K562 (cell line): ENCODE measurements around the gene CDC14A. TPM values are rescaled to one million over a fixed set of nuclear protein-coding genes. Genes with fewer than 3 reads are reported as not detected.

ENCODE experiments used
- ATAC-seq: fragments of 200-7000 bp; cut with Tn5 transposase; 3 replicates; pipeline ENCODE4 v1.9.1; 2020; ENCODE audit warnings: moderate library complexity
- BruUV-seq: library from RNA; stranded (reverse); fragments of 400-500 nt; replicated peaks from 2 replicates; lab custom pipeline; 2021; lab: Mats Ljungman, UMichigan
- CTCF ChIA-PET: fragments of 300-600 bp; formaldehyde crosslinking; extraction: SDS; loops from one replicate; lab custom pipeline; 2021; ENCODE audit warnings: low intra/inter-chr PET ratio; lab: Yijun Ruan, JAX
- POLR2A ChIA-PET: fragments of 300-600, 350-650 bp; sonication (Branson Sonifier 250); formaldehyde crosslinking; extraction: SDS; loops from one replicate; lab custom pipeline; 2021; ENCODE audit warnings: antibody characterized with exemption, inconsistent platforms; lab: Yijun Ruan, JAX
- DNase-seq, 4 experiments: peaks; one replicate each; pipeline versions ENCODE4 v3.0.0 to v3.0.0-alpha.2; 2011 to 2018; ENCODE audit warnings: low spot score in 3 of 4, mixed read lengths in 3 of 4; ENCODE audit errors: extremely low read depth in 1 of 4
- FAIRE-seq: peaks from 2 replicates; lab custom pipeline; 2011; peaks lifted over from hg19 to GRCh38; lab: Jason Lieb, UNC
- H2AFZ ChIP-seq: 2 replicates; pipeline ENCODE4 v1.6.0; 2011; ENCODE audit warnings: low read depth, low read length, control low read depth, inconsistent platforms
- H3K27ac ChIP-seq: fragments of 200-600 bp; 3 replicates; pipeline ENCODE4 v1.8.0; 2011; ENCODE audit warnings: low read depth, mild to moderate bottlenecking, control low read depth, inconsistent platforms, low read length, moderate library complexity, mixed read lengths; ENCODE audit errors: extremely low read depth
- H3K27me3 ChIP-seq, 2 experiments: fragments of 300-600 bp in 1 of 2; 2 replicates in 1 of 2; 3 replicates in 1 of 2; pipeline versions ENCODE4 v1.6.0 to v1.8.0; 2011; ENCODE audit warnings: inconsistent platforms in 2 of 2, low read length in 2 of 2, mild to moderate bottlenecking in 1 of 2, mixed read lengths in 1 of 2, moderate library complexity in 1 of 2; ENCODE audit not compliant: control insufficient read depth in 2 of 2, insufficient read depth in 2 of 2
- H3K36me3 ChIP-seq: fragments of 300-600 bp; 3 replicates; pipeline ENCODE4 v1.8.0; 2011; ENCODE audit warnings: mild to moderate bottlenecking, low read length, inconsistent platforms; ENCODE audit not compliant: control insufficient read depth, insufficient read depth
- H3K4me1 ChIP-seq, 2 experiments: fragments of 200-600 bp in 1 of 2; replicated peaks in 1 of 2; 2 replicates in 1 of 2; 3 replicates in 1 of 2; pipeline versions ENCODE4 v1.5.1 to v1.8.0; 2011; ENCODE audit warnings: inconsistent platforms in 2 of 2, low read length in 2 of 2, mild to moderate bottlenecking in 1 of 2, mixed read lengths in 1 of 2, moderate library complexity in 1 of 2; ENCODE audit not compliant: control insufficient read depth in 2 of 2, insufficient read depth in 2 of 2
- H3K4me2 ChIP-seq: 2 replicates; pipeline ENCODE4 v1.6.1; 2011; ENCODE audit warnings: low read length, control low read depth, inconsistent platforms, mixed read lengths; ENCODE audit not compliant: insufficient read depth
- H3K4me3 ChIP-seq: fragments of 200-600 bp; sonication (generic), shearing (Covaris generic); 2 replicates; pipeline ENCODE4 v1.5.1; 2016; ENCODE audit warnings: control low read depth, inconsistent platforms
- H3K79me2 ChIP-seq: fragments of 200-600 bp; 3 replicates; pipeline ENCODE4 v1.8.0; 2011; ENCODE audit warnings: low read length, inconsistent platforms; ENCODE audit not compliant: control insufficient read depth, insufficient read depth
- H3K9ac ChIP-seq, 2 experiments: 2 replicates each; pipeline versions ENCODE4 v1.6.0 to v1.6.1; 2011; ENCODE audit warnings: low read depth in 2 of 2, low read length in 2 of 2, control low read depth in 1 of 2, inconsistent platforms in 1 of 2, mild to moderate bottlenecking in 1 of 2, mixed read lengths in 1 of 2; ENCODE audit not compliant: insufficient read depth in 1 of 2
- H3K9me1 ChIP-seq: one replicate; pipeline ENCODE4 v1.6.0; 2011; ENCODE audit warnings: inconsistent platforms, mild to moderate bottlenecking, low read length, moderate library complexity; ENCODE audit not compliant: control insufficient read depth, insufficient read depth
- H3K9me3 ChIP-seq: replicated peaks from 2 replicates; pipeline ENCODE4 v1.5.1; 2011; ENCODE audit warnings: low read depth, low read length, inconsistent platforms; ENCODE audit not compliant: control insufficient read depth, insufficient read depth
- H4K20me1 ChIP-seq: replicated peaks from 2 replicates; pipeline ENCODE4 v1.6.1; 2011; ENCODE audit warnings: low read length, inconsistent platforms, mixed read lengths; ENCODE audit not compliant: control insufficient read depth, insufficient read depth
- EP400 ChIP-seq: fragments of 450-650 bp; IDR thresholded peaks from 2 replicates; pipeline ENCODE4 v1.6.1; 2017; ENCODE audit warnings: antibody characterized with exemption, mild to moderate bottlenecking, moderate library complexity
- GTF2E2 ChIP-seq: fragments of 200-800 bp; sonication (Bioruptor generic); IDR thresholded peaks from 2 replicates; pipeline ENCODE4 v1.6.1; 2016; ENCODE audit warnings: missing genetic modification characterization, missing compliant biosample characterization
- KDM4B ChIP-seq, 2 experiments: fragments of 450-650 bp in 1 of 2; sonication (generic) in 1 of 2; IDR thresholded peaks; 2 replicates each; pipeline ENCODE4 v1.6.1; 2016 to 2017; ENCODE audit warnings: borderline replicate concordance in 2 of 2, antibody characterized with exemption in 1 of 2, low read depth in 1 of 2, mild to moderate bottlenecking in 1 of 2
- MIER1 ChIP-seq: fragments of 450-650 bp; IDR thresholded peaks from 2 replicates; pipeline ENCODE4 v1.6.1; 2016; ENCODE audit warnings: antibody characterized with exemption, mild to moderate bottlenecking, low read depth
- PHF8 ChIP-seq: fragments of 200-600 bp; sonication (generic); IDR thresholded peaks from 2 replicates; pipeline ENCODE4 v1.6.1; 2012; ENCODE audit warnings: mixed run types, mild to moderate bottlenecking, inconsistent platforms, low read length, moderate library complexity, borderline replicate concordance
- XRCC4 ChIP-seq: IDR thresholded peaks from one replicate; pipeline ENCODE4 v1.6.1; 2011; ENCODE audit not compliant: insufficient read depth, insufficient read length; ENCODE audit errors: extremely low read depth
- ZEB2 ChIP-seq: fragments of 450-650 bp; IDR thresholded peaks from 2 replicates; pipeline ENCODE4 v1.6.1; 2016
- ZNF232 ChIP-seq: sonication (generic); formaldehyde crosslinking; IDR thresholded peaks from 2 replicates; pipeline ENCODE4 v1.8.0; 2022; ENCODE audit warnings: mild to moderate bottlenecking, missing genetic modification reagents
- ZNF282 ChIP-seq: sonication (generic); formaldehyde crosslinking; IDR thresholded peaks from 2 replicates; pipeline ENCODE4 v1.8.1; 2023; ENCODE audit warnings: missing genetic modification reagents
- ZNF431 ChIP-seq: sonication (generic); formaldehyde crosslinking; IDR thresholded peaks from 2 replicates; pipeline ENCODE4 v1.8.0; 2022; ENCODE audit warnings: mild to moderate bottlenecking, missing genetic modification reagents
- ZNF655 ChIP-seq: fragments of 250-450 bp; sonication (Bioruptor Pico); IDR thresholded peaks from 2 replicates; pipeline ENCODE4 v1.5.0; 2021
- ZNF79 ChIP-seq: fragments of 250-450 bp; sonication (Bioruptor Pico); IDR thresholded peaks from 2 replicates; pipeline ENCODE4 v1.4.0; 2020; ENCODE audit warnings: low read depth, mild to moderate bottlenecking, moderate library complexity
- WGBS: fragments of 100-300 bp; shearing (Covaris generic); methylation state at CpG from one replicate; pipeline ENCODE4 v1.1.6; 2016; ENCODE audit warnings: low coverage, mixed read lengths; ENCODE audit not compliant: insufficient coverage; ENCODE audit errors: missing lambda C conversion rate; 5-methylcytosine and 5-hydroxymethylcytosine counted together
- in situ Hi-C: fragments of 300-500 bp; cut with MboI; formaldehyde crosslinking; loops from 4 replicates; pipeline ENCODE4 v1.15.0; 2018; ENCODE audit warnings: inconsistent platforms, mixed read lengths
- intact Hi-C: fragments of 100-400 bp; cut with micrococcal nuclease; formaldehyde crosslinking; loops from 2 replicates; pipeline ENCODE4 v1.14.2; 2022
- polyA plus RNA-seq, 8 experiments: library from polyadenylated mRNA; depleted of rRNA in 4 of 8; stranded (reverse) in 5 of 8; unstranded in 3 of 8; fragments of >200 nt; fragmentation: Nextera tagmentation in 2 of 8; fragmentation: Illumina TruSeq in 1 of 8; extraction: Ambion mirVana in 2 of 8; extraction: Trizol in 1 of 8; gene quantifications; 2 replicates each; pipeline versions ENCODE4 v1.2.1 to v1.2.3, GENCODE V29; 2011 to 2014; ENCODE audit warnings: inconsistent platforms in 1 of 8, missing spikeins in 1 of 8
- total RNA-seq, 7 experiments: library from RNA; depleted of rRNA in 6 of 7; stranded (reverse); fragments of >200 nt in 6 of 7; fragmentation: Illumina TruSeq in 2 of 7; extraction: Trizol in 2 of 7; gene quantifications; 2 replicates each; pipeline versions ENCODE4 v1.2.1 to v1.2.3, GENCODE V29; 2011 to 2021; ENCODE audit warnings: low replicate concordance in 1 of 7
- TF ChIP-seq, protein P1 (sequence below): fragments of 450-650 bp; IDR thresholded peaks from 2 replicates; pipeline ENCODE4 v1.6.1; 2016; ENCODE audit warnings: low read depth
- TF ChIP-seq, protein P2 (sequence below): fragments of 250-450 bp; sonication (Bioruptor Pico); IDR thresholded peaks from 2 replicates; pipeline ENCODE4 v1.5.0; 2021

CDC14A gene
- total and polyA plus RNA-seq, 9 of the 15 experiments (the other 6 are each of a cell fraction or from before 2014, with no cell fraction given): 17.0 to 74.3 (median 33.4) TPM

DNA sequence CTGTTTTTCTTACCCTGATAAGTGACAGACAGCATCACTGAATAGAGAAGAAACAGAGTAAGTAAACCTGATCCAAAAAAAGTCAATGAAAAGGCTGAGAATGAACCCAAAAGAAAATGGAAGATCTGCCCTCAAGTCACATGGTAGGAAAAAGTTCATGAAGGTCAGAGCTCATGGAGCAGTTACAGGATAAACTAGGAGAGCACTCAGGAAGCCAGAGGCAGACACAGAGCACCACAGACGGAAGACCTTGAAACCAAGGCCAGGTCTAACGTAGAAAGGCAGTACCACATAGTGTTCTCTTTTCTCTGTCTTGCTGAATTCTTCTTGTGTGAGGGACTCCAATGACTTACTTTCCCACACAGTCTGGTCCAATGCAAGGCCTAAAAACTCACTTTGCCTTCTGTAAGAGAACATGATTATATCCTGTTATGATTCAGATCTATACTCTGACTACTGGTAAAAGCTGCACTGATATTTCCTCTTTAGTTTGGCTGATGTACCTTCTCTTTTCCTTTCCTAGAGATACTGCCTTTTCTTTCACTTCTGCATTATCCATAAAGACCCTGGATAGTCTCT lies 45.5 kb upstream of the CDC14A start:
- no peaks in the 10 kb centered on the region for H3K79me2 ChIP-seq
- H3K9ac ChIP-seq: no peak overlapping the region
- no TSS peak for BruUV-seq
- no peak overlapping the region for H3K27ac ChIP-seq
- ATAC-seq (no peak), FAIRE-seq (no peak), DNase-seq (no peak)
- intact Hi-C loops (no loop called here), in situ Hi-C loops (no loop called here)
- H3K4me2 ChIP-seq: no peak overlapping the region
- H3K4me3 ChIP-seq: no peak overlapping the region
- H2AFZ ChIP-seq: no peak overlapping the region
- 59% methylated on average over 2 of the region's 2 CpGs for WGBS
- no peaks in the 10 kb centered on the region for H3K36me3 ChIP-seq
- H3K9me3 ChIP-seq: peaks cover 3% of the 10 kb centered on the region; the same call in 1 of the 2 replicates
- POLR2A ChIA-PET: no interaction called here
- H4K20me1 ChIP-seq: no peaks in the 10 kb centered on the region
- CTCF ChIA-PET: no interaction called here
- no peaks in the 10 kb centered on the region for H3K27me3 ChIP-seq
- H3K9me1 ChIP-seq: no peaks in the 10 kb centered on the region
- H3K4me1 ChIP-seq: no peaks in the 10 kb centered on the region
- TF ChIP-seq EP400 (no peak), ZNF282 (CRISPR knock-in tag) (no peak), KDM4B (IDR thresholded peaks at IDR 0.05; ENCODE audit: borderline replicate concordance in 2 of 2, low read depth in 1 of 2) (no peak), ZNF79 (no peak), GTF2E2 (no peak), MIER1 (no peak), PHF8 (no peak), ZNF655 (CRISPR knock-in tag) (no peak), ZNF431 (CRISPR knock-in tag) (no peak), ZEB2 (no peak), XRCC4 (no peak), ZNF232 (no peak)
- TF ChIP-seq, protein P1, sequence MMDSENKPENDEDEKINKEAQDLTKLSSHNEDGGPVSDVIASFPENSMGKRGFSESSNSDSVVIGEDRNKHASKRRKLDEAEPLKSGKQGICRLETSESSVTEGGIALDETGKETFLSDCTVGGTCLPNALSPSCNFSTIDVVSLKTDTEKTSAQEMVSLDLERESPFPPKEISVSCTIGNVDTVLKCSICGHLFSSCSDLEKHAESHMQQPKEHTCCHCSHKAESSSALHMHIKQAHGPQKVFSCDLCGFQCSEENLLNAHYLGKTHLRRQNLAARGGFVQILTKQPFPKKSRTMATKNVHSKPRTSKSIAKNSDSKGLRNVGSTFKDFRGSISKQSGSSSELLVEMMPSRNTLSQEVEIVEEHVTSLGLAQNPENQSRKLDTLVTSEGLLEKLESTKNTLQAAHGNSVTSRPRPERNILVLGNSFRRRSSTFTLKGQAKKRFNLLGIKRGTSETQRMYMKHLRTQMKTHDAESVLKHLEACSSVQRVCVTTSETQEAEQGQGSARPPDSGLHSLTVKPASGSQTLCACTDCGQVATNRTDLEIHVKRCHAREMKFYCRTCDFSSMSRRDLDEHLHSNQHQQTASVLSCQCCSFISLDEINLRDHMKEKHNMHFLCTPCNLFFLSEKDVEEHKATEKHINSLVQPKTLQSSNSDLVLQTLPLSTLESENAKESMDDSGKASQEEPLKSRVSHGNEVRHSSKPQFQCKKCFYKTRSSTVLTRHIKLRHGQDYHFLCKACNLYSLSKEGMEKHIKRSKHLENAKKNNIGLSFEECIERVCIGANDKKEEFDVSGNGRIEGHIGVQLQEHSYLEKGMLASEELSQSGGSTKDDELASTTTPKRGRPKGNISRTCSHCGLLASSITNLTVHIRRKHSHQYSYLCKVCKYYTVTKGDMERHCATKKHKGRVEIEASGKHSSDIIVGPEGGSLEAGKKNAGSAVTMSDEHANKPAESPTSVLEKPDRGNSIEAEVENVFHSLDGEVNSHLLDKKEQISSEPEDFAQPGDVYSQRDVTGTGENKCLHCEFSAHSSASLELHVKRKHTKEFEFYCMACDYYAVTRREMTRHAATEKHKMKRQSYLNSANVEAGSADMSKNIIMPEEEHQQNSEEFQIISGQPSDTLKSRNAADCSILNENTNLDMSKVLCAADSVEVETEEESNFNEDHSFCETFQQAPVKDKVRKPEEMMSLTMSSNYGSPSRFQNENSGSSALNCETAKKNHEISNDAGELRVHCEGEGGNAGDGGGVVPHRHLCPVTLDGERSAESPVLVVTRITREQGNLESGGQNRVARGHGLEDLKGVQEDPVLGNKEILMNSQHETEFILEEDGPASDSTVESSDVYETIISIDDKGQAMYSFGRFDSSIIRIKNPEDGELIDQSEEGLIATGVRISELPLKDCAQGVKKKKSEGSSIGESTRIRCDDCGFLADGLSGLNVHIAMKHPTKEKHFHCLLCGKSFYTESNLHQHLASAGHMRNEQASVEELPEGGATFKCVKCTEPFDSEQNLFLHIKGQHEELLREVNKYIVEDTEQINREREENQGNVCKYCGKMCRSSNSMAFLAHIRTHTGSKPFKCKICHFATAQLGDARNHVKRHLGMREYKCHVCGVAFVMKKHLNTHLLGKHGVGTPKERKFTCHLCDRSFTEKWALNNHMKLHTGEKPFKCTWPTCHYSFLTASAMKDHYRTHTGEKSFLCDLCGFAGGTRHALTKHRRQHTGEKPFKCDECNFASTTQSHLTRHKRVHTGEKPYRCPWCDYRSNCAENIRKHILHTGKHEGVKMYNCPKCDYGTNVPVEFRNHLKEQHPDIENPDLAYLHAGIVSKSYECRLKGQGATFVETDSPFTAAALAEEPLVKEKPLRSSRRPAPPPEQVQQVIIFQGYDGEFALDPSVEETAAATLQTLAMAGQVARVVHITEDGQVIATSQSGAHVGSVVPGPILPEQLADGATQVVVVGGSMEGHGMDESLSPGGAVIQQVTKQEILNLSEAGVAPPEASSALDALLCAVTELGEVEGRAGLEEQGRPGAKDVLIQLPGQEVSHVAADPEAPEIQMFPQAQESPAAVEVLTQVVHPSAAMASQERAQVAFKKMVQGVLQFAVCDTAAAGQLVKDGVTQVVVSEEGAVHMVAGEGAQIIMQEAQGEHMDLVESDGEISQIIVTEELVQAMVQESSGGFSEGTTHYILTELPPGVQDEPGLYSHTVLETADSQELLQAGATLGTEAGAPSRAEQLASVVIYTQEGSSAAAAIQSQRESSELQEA: no peak
- TF ChIP-seq, protein P2, sequence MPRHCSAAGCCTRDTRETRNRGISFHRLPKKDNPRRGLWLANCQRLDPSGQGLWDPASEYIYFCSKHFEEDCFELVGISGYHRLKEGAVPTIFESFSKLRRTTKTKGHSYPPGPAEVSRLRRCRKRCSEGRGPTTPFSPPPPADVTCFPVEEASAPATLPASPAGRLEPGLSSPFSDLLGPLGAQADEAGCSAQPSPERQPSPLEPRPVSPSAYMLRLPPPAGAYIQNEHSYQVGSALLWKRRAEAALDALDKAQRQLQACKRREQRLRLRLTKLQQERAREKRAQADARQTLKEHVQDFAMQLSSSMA (CRISPR knock-in tag): no peak
